Stimulated activated CD4-positive, alpha-beta T cell treated with anti-CD3 and anti-CD28 coated beads, TNF-alpha, amount 100 ng/mL, for 48 hours (primary cell): Measurements from ENCODE around the gene JAZF1.
"Not testable (repeated sequence)": the region's sequence is repeated elsewhere in the genome, so short reads cannot be mapped to it uniquely, and the experiment has no call there.

Source experiments
- DNase-seq, 3 donors: peaks; one replicate each; pipeline ENCODE4 v3.0.0-alpha.2; 2020; ENCODE audit warnings: low read depth in 3 of 3

The JAZF1 gene

GRCh38 chr7:27914409-27914808 lies 266.2 kb downstream of the JAZF1 start:
- no peak for DNase-seq

DNA sequence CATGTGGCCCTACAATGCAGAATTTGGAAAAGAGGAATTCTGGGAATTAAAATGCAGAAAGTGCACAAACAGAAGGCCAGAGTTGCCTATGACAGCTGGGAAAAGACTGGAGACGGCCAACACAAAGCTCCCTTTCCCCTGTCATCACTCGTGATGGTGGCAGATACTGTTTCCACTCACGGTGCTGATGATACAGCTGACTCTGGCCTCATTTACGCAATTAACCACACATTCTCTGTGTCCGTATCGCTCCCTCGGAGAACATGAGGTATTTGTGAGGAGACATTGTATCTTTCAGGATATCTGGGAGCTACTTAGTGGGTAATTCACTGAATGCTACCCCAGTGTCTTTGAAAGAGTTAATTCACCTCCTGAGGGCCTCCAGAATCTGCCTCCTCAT lies 267.8 kb downstream of the JAZF1 start:
- DNase-seq: no peak

DNA sequence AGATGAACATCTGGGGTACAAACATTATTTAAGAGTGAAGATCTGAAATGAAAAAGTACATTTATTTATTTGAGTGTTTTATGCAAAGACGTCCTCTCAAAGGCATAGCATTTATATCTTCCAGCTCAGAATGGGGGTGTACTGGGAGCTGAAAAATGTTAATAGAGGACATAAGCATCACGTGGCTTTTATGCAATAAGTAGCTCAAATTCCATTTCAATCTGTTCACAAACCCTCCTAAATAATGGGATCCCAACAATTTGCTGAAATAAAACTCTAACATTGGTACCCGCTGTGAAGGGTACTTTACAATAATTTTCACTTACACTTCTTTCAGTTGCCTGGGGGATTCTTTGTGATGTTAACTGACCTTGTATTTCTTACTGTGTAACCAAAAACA lies 268.7 kb downstream of the JAZF1 start:
- no peak for DNase-seq

DNA sequence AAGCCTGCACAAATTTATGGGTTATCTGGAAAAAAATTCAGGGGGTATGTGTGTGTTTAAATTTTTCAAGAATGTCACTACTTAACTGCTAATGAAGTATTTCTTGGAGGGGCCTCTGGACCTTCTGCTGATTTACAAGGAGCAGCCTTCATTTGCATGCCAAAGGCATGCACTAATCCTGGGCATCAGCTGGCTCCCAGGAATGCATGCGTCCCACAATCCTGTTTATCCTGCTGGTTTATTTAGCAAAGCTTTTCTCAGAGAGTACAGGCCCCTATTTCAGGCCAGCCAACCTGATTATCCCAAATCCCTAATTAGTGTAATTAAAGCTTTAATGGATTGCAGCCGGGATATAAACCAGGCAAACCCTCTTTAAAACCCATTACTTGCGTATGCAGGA lies 270.3 kb downstream of the JAZF1 start:
- no peak for DNase-seq

DNA sequence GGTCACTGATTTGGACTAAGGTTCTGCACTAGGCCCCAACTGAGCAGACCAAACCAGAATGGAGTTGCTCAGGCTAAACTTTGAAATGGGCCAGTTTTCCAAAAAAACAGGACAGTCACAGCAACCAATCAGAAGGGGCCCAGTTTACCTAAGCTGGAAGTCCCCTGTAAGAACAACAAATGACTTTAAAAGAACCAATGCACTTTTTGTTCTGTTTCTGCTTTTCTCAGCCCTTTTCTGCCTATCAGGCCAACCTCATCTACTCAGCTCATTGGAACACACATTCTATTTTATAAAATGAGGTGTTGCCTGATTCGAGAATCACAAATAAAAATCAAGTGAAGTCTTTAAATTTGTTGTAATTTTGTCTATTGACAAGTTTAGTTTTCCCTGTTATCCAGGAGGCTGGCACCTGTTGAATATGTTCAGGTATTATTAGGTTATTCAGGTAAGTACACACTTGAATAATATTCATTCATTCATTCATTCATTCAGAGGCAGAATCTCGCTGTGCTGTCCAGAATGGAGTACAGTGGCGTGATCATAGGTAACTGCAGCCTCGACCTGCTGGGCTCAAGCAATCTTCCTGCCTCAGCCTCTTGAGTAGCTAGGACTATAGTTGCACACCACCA lies 271.9 kb downstream of the JAZF1 start:
- no peak for DNase-seq

DNA sequence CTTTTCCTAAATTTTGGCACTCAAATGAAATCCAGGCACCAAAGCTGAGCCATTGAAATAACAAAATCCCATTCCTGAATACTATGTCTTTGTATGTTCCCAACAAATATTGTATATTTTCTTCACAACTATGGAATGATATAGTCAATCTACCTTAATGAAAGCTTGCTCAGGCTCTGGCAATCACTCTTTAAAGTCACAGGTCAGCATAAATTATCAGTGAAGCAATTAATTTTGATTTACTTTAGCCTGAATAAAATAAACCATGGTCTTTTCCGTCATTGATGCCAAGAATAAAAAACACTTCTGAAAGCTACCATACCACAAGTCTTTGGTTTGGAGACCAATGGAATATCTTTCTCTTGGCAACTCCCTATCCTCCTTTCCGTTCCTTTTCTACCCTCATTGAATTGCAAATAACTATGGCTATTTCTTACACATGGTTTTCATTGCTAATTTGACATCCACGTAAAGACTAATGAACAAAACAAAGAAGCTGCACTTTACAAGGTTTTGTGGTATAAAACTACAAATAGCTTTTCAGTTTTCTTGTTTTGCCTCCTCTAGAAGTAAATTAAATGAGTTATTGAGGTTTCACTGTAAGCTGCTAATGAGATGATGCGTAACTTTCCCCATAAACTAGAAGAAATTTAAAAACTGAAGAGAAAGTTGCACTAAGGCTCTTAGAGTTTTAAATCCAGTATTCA lies 274.1 kb downstream of the JAZF1 start:
- DNase-seq: no peak

DNA sequence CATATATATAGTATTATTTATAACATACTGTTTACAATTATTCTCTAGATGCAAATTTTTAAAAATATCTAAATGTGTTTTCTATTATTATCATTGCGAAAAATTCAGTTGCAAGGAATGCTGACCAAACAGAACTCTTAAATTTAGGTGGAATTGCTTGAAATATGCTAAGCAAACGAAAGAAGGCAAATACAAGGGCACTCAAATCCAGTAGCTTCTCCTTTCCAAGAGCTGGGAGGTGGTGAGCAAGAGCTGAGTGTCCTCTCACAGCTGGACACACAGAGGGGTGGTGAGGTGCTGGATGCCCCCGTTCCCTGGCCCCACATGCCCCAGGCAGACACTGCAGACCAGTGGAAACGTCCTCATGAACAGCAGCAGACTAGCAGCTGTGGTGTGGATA lies 274.6 kb downstream of the JAZF1 start:
- no peak for DNase-seq

DNA sequence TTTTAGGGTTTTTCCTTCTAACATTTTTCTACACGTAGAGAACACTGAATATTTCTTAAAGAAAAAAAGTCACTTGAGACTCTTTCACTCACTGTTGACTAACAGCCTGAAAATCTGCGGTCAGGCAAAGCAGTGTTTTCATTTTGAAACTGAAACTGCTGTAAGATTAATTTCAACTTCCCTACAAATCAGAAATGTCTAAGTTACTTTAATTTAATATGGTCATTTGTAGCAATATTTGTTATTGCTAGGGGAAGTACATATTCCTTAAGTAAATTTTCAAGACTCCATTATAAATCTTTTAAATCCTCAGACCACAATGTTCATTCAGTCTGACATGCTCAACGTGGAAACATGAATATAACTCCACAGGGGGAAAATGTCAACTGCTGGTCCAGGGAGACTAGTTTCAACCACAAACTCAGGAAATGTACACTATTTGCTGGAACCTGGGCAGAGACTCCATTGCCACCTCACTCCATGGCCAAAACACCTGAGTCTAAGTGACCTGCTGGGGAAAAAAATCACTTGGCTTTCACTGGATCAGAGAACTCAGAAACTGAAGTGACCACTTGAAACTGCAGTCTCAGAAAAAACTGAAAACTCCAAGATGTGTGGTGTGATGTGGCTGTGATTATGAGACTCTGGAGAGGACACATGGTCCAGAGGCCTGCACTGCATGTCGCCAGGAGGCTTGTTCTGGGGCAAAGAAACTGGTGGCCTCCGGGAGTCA lies 279.4 kb downstream of the JAZF1 start:
- peak in 1 of 3 donors; percentile 4 for DNase-seq

- no peak for DNase-seq
Measured at GRCh38 chr7:27900006-27900405, 280.6 kb downstream of the JAZF1 start.

DNA sequence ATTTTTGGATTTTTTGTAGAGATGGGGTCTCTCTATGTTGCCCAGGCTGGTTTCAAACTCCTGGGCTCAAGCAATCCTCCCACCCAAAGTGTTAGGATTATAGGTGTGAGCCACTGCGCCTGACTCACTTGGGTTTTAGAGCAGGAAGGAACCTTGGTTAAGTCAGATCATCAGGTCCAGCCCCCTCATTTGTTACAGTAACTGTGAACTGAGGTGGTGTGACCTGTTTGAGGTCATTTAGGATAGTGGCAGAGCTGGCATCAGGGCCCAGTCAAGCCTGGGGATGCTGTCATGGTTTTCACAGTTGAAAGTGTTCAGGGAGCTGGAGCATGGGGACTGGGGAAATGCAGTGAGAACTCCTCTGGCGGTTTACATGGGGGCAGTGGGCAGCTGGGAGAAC lies 281.0 kb downstream of the JAZF1 start:
- peak in 2 of 3 donors; percentile 26 to 35 for DNase-seq

DNA sequence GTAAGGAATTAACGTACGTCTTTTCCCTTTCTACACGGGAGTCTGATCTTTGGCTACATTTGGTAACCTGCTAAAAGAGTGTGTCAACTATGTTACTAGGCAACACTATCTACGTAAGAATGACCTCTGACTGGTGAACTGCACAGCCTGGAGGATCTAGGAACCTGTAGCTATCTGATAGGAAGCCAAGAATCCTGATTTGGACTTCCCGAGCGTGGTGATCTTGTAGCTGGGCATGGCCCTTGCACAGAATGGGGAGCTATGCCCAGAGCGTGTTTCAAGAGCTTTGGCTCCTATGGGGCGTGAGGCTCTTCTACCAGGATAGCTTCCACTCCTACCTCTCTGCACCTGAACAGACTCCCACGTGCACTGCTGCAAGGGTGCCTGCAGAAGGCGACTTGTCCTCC lies 283.2 kb downstream of the JAZF1 start:
- no peak for DNase-seq

- no peak for DNase-seq
Measured at GRCh38 chr7:27897001-27897400, 283.6 kb downstream of the JAZF1 start.

DNA sequence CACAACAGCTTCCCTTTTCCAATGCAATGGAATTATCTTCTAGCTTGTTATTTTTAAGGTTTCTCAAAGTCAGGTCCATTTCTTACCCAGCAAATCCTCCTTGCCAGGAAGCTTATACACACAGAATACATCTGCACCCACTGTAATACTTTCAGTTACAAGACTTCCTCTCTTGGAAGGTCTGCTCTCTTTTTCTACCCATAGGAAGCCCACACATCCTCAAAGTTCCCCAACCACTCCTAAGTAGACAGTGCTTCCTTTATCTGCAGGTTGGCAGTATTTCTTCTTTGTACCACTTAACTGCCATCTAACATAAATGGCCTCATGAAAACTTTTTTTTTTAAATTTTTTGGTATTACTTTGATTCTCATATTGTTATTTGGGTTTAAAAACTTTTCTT lies 285.0 kb downstream of the JAZF1 start:
- no peak for DNase-seq

GRCh38 chr7:27890205-27890849 lies 290.3 kb downstream of the JAZF1 start:
- no peak for DNase-seq

GRCh38 chr7:27889800-27890199 lies 290.8 kb downstream of the JAZF1 start:
- no peak for DNase-seq

DNA sequence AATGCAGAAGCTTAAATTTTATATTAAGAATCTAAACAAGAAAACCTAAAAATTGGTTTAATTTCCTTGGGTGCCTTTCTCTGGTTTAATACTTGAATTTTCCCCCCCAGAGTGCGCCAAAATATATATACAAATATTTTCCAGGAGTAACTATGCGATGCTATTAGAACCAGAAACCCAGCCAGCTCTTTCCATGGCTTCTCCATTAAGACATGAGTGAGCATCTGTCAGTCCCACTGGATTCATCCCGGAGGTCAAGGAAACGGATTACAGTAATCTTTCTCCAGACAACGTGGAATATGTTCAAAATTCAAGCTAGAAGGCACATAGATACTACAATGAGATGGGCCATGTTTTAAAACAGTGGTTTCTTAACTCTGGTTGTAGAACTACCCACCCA lies 291.9 kb downstream of the JAZF1 start:
- DNase-seq: no peak

DNA sequence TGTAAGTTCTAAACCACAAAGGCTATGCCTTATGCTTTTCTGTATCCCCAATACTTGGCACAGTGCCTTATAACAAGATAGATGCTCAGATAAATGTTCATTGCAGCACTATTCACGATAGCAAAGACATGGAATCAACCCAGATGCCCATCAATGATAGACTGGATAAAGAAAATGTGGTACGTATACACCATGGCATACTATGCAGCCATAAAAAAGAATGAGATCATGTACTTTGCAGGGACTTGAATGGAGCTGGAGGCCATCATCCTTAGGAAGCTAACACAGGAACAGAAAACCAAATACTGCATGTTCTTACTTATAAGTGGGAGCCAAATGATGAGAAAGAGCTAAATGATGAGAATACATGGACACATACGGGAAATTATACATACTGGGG lies 293.9 kb downstream of the JAZF1 start:
- DNase-seq: not testable (repeated sequence)

DNA sequence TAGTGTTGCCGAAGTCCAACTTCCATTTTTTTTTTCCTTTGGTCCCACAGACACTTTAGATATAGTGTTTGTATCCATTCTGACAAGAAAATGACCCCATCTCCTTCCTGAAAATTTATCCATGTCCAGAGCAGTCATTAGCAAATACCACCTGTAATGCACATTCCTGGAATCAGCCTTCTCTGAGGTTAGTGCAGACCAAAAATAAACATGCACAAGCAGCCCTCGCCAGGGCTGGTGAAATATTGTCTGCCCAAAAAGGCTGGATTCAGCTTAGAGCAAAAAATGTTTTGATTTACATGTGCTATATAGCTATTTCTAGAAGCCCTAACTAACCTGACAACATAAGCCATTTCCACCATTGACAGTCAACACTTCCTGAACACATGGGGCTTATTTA lies 294.9 kb downstream of the JAZF1 start:
- DNase-seq: no peak

DNA sequence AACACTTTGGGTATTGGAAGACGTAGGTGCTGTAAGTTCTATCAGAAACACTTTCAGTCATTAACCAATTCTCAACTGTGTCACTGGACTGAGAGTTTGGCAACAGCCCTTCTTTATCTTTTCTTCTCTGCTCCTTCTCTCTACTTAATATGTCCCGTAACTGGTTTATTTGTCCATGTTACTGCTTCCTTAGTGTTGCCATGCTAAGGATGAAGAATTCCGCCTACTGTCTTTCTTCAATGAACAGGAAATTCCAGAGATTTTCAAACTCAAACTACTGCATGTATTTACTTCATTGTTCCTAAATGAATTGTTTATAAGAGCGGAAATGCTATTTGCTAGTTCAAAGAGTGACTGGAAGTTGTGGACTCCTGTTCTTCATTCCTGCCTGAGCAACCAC lies 296.9 kb downstream of the JAZF1 start:
- no peak for DNase-seq

GRCh38 chr7:27876756-27877155 lies 303.8 kb downstream of the JAZF1 start:
- no peak for DNase-seq

DNA sequence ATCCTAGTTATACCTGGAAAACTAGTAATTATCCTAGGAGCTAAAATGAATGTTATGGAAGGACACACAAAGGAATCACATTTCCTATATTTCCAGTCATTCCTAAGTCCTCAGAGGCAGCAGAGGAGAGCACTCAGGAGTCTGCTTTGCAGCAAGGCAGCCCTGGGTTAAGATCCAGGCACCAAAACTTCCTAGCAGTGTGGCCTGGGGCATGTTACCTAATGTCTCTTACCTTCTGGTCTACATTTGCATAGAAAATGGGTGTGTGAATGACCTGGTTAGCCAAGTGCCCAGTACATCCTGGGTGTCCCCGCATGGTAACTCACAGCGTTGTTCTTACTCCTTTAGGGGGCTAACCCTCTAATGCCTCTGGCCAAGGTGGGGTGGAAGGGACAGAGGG lies 304.8 kb downstream of the JAZF1 start:
- DNase-seq: no peak

- DNase-seq: no peak
Measured at GRCh38 chr7:27875061-27875460, 305.5 kb downstream of the JAZF1 start.
